ENCODE data around the gene SGMS1.

DNA sequence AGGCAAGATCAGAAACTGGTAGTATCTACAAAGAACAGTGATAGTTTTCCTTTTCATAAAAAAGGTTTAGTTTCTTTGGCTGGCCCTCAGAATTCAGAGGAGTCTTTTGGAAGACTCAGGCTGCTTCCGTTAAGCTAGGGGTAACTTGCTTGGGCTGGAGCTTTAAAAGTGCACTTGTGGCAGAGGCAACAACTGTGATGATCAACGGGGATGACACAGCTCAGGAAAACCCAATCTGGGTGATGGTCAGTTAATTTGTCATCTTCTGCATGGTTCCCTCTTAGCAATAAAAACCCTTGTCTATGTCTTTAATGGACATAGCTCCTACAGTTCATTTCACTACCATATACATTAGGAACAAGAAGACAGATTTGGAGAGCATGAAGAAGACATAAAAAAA, 46.7 kb downstream of the SGMS1 start:
- TF ChIP-seq, protein P1, sequence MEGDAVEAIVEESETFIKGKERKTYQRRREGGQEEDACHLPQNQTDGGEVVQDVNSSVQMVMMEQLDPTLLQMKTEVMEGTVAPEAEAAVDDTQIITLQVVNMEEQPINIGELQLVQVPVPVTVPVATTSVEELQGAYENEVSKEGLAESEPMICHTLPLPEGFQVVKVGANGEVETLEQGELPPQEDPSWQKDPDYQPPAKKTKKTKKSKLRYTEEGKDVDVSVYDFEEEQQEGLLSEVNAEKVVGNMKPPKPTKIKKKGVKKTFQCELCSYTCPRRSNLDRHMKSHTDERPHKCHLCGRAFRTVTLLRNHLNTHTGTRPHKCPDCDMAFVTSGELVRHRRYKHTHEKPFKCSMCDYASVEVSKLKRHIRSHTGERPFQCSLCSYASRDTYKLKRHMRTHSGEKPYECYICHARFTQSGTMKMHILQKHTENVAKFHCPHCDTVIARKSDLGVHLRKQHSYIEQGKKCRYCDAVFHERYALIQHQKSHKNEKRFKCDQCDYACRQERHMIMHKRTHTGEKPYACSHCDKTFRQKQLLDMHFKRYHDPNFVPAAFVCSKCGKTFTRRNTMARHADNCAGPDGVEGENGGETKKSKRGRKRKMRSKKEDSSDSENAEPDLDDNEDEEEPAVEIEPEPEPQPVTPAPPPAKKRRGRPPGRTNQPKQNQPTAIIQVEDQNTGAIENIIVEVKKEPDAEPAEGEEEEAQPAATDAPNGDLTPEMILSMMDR (IDR thresholded peaks at IDR 0.05; ENCODE audit: poor library complexity, severe bottlenecking): no peak
- TF ChIP-seq, protein P2, sequence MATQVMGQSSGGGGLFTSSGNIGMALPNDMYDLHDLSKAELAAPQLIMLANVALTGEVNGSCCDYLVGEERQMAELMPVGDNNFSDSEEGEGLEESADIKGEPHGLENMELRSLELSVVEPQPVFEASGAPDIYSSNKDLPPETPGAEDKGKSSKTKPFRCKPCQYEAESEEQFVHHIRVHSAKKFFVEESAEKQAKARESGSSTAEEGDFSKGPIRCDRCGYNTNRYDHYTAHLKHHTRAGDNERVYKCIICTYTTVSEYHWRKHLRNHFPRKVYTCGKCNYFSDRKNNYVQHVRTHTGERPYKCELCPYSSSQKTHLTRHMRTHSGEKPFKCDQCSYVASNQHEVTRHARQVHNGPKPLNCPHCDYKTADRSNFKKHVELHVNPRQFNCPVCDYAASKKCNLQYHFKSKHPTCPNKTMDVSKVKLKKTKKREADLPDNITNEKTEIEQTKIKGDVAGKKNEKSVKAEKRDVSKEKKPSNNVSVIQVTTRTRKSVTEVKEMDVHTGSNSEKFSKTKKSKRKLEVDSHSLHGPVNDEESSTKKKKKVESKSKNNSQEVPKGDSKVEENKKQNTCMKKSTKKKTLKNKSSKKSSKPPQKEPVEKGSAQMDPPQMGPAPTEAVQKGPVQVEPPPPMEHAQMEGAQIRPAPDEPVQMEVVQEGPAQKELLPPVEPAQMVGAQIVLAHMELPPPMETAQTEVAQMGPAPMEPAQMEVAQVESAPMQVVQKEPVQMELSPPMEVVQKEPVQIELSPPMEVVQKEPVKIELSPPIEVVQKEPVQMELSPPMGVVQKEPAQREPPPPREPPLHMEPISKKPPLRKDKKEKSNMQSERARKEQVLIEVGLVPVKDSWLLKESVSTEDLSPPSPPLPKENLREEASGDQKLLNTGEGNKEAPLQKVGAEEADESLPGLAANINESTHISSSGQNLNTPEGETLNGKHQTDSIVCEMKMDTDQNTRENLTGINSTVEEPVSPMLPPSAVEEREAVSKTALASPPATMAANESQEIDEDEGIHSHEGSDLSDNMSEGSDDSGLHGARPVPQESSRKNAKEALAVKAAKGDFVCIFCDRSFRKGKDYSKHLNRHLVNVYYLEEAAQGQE (IDR thresholded peaks at IDR 0.05; ENCODE audit: borderline replicate concordance): no peak
- no peak for TF ChIP-seq SMC3 (conservative IDR thresholded peaks at IDR 0.05; ENCODE audit: poor library complexity)

All from neural cell (in vitro differentiated cells).